ENCODE data around the gene SLC22A14. TPM values are rescaled to one million over a fixed set of nuclear protein-coding genes. Genes with fewer than 3 reads are reported as not detected.

Gene SLC22A14
- total RNA-seq, 1 experiment from 2014 or later, result not detected

- H3K27me3 Mint-ChIP-seq (ENCODE audit: low read depth), result no peaks in the 10 kb centered on the region; the same call in 1 of the 2 replicates
- DNase-seq (ENCODE audit: low spot score) (no peak), ATAC-seq (no peak)
- ChIA-PET POLR2A (no interaction called here), CTCF (no interaction called here)
- no peaks in the 10 kb centered on the region for H3K4me1 Mint-ChIP-seq
- H3K9me3 Mint-ChIP-seq, result peaks cover 13% of the 10 kb centered on the region
- no peak for TF ChIP-seq OVOL2 (CRISPR knock-in tag; IDR thresholded peaks at IDR 0.05; ENCODE audit: borderline replicate concordance)
- no peak for TF ChIP-seq ESRRA (CRISPR knock-in tag; IDR thresholded peaks at IDR 0.05; ENCODE audit: borderline replicate concordance)
- no peak for TF ChIP-seq PREB (CRISPR knock-in tag; IDR thresholded peaks at IDR 0.05; ENCODE audit: borderline replicate concordance)
- no peak for TF ChIP-seq CREM (CRISPR knock-in tag; IDR thresholded peaks at IDR 0.05)
- TF ChIP-seq CTCF (IDR thresholded peaks at IDR 0.05), result no peak
- TF ChIP-seq CDX4 (CRISPR knock-in tag; IDR thresholded peaks at IDR 0.05; ENCODE audit: borderline replicate concordance), result no peak
- TF ChIP-seq ZBTB43 (CRISPR knock-in tag; IDR thresholded peaks at IDR 0.05), result no peak
- no peak for TF ChIP-seq GRHL2 (CRISPR knock-in tag; IDR thresholded peaks at IDR 0.05; ENCODE audit: insufficient replicate concordance, severe bottlenecking)
- TF ChIP-seq IRF1 (CRISPR knock-in tag; IDR thresholded peaks at IDR 0.05), result no peak
- no peak for TF ChIP-seq MAX (CRISPR knock-in tag; IDR thresholded peaks at IDR 0.05)
- TF ChIP-seq ZNF671 (CRISPR knock-in tag; IDR thresholded peaks at IDR 0.05), result no peak
- no peak for TF ChIP-seq CREB1 (CRISPR knock-in tag; IDR thresholded peaks at IDR 0.05)
- TF ChIP-seq E2F1 (CRISPR knock-in tag; IDR thresholded peaks at IDR 0.05), result no peak
- no peak for TF ChIP-seq ZNF138 (CRISPR knock-in tag; conservative IDR thresholded peaks at IDR 0.05)
- no peak for TF ChIP-seq E2F4 (CRISPR knock-in tag; IDR thresholded peaks at IDR 0.05; ENCODE audit: borderline replicate concordance, low read depth)
- no peak for TF ChIP-seq TP53 (CRISPR knock-in tag; IDR thresholded peaks at IDR 0.05)
- TF ChIP-seq MXD4 (CRISPR knock-in tag; IDR thresholded peaks at IDR 0.05; ENCODE audit: borderline replicate concordance), result no peak
- TF ChIP-seq HMGA2 (CRISPR knock-in tag; IDR thresholded peaks at IDR 0.05), result no peak
- no peak overlapping the region for H3K4me3 Mint-ChIP-seq
- H3K27ac Mint-ChIP-seq, result no peak overlapping the region
- H3K36me3 Mint-ChIP-seq, result peaks cover 23% of the 10 kb centered on the region
These were observed 71.1 kb downstream of the SLC22A14 start for GRCh38 chr3:38353151-38353550.
